Uterus (tissue), 2 donors: Measurements from ENCODE around the gene ARL14.

Source experiments
- POLR2A ChIP-seq, 2 donors: fragments of 450-650 bp; IDR thresholded peaks; one replicate each; pipeline ENCODE4 v1.6.1; 2016; ENCODE audit warnings: antibody characterized with exemption in 2 of 2, mild to moderate bottlenecking in 1 of 2, moderate library complexity in 1 of 2
- TF ChIP-seq, protein P1 (sequence below), 4 experiments: fragments of 200-600 bp in 2 of 4; fragments of 450-650 bp in 2 of 4; sonication (generic) in 2 of 4; IDR thresholded peaks; one replicate each; pipeline ENCODE4 v1.5.1; 2016 to 2019; ENCODE audit warnings: antibody characterized with exemption in 4 of 4, mild to moderate bottlenecking in 2 of 4, moderate library complexity in 1 of 4

DNA sequence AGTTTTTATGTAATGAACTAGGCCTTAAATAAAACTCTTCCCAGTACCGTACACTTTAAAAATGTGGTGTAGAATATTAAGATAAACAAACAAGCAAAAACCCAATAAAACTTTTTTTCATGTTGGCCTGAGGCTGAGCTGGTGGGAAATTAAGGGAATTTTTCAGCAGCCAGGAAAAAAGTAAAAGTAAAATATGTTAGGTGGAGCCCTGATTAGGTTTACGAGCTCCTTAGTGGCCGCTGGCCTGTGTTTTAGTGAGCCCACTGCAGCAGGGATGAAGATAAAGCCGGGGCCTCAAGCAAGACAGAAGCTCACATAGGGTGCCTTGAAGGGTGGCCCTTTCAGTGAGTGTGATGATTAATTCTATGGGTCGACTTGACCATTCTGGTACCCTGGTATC, 16.1 kb upstream of the ARL14 start:
- TF ChIP-seq POLR2A (IDR thresholded peaks at IDR 0.05): no peak
- TF ChIP-seq, protein P1, sequence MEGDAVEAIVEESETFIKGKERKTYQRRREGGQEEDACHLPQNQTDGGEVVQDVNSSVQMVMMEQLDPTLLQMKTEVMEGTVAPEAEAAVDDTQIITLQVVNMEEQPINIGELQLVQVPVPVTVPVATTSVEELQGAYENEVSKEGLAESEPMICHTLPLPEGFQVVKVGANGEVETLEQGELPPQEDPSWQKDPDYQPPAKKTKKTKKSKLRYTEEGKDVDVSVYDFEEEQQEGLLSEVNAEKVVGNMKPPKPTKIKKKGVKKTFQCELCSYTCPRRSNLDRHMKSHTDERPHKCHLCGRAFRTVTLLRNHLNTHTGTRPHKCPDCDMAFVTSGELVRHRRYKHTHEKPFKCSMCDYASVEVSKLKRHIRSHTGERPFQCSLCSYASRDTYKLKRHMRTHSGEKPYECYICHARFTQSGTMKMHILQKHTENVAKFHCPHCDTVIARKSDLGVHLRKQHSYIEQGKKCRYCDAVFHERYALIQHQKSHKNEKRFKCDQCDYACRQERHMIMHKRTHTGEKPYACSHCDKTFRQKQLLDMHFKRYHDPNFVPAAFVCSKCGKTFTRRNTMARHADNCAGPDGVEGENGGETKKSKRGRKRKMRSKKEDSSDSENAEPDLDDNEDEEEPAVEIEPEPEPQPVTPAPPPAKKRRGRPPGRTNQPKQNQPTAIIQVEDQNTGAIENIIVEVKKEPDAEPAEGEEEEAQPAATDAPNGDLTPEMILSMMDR (IDR thresholded peaks at IDR 0.05): no peak
